ENCODE data around the gene PARD3. TPM values are rescaled to one million over a fixed set of nuclear protein-coding genes. Genes with fewer than 3 reads are reported as not detected.

Gene PARD3
- total and polyA plus RNA-seq, 2 donors (not counting 3 experiments of a cell fraction or from before 2014, with no cell fraction given) = 7.3 to 24.1 TPM

GRCh38 chr10:34288634-34289033 lies 526.5 kb downstream of the PARD3 start:
- Histone ChIP-seq H3K4me3 (replicated peaks in 1 of 3; ENCODE audit: insufficient read depth in 1 of 3, low read depth in 1 of 3, low read length in 3 of 3) (no peak overlapping the region), H3K9me1 (replicated peaks; ENCODE audit: control insufficient read depth, extremely low read depth, insufficient read depth, low read length) (no peaks in the 10 kb centered on the region), H3K4me1 (ENCODE audit: control insufficient read depth, extremely low read depth, insufficient read depth, low read length) (peaks cover 10% of the 10 kb centered on the region), H3K27ac (ENCODE audit: insufficient read depth, low read depth, low read length) (no peak overlapping the region), H3K27me3 (ENCODE audit: control insufficient read depth in 2 of 2, insufficient read depth in 2 of 2, low read length in 2 of 2) (no peaks in the 10 kb centered on the region), H2AFZ (ENCODE audit: low read depth, low read length) (no peak overlapping the region), H3K36me3 (ENCODE audit: control insufficient read depth in 2 of 2, extremely low read depth in 1 of 2, insufficient read depth in 2 of 2, low read length in 2 of 2) (no peaks in the 10 kb centered on the region), H3K9me3 (replicated peaks; ENCODE audit: control insufficient read depth, insufficient read depth, low read length) (no peaks in the 10 kb centered on the region), H3K4me2 (ENCODE audit: insufficient read depth, low read length) (no peak overlapping the region), H3K9ac (replicated peaks; ENCODE audit: extremely low read depth, insufficient read depth, low read length) (no peak overlapping the region), H4K20me1 (replicated peaks; ENCODE audit: control insufficient read depth, extremely low read depth, insufficient read depth, low read length) (no peaks in the 10 kb centered on the region), H3K79me2 (ENCODE audit: control insufficient read depth, insufficient read depth, low read length) (no peaks in the 10 kb centered on the region)
- DNase-seq (ENCODE audit: low read depth, low spot score) = no peak
- intact Hi-C loops (cut with micrococcal nuclease) = no loop called here
- no peak for FAIRE-seq
- no peak for TF ChIP-seq JUN (IDR thresholded peaks at IDR 0.05; ENCODE audit: borderline replicate concordance, insufficient read depth, insufficient read length, low read depth)
- BruUV-seq (replicated peaks) = no TSS peak
- dilution Hi-C loops (cut with MboI; ENCODE audit: extremely low pct_ligation_motif_present, low sequenced_read_pairs) = no loop called here
- ChIA-PET CTCF (interaction anchor here (1.0 to 1.6 kb wide), 2 partner anchors 8 to 9 kb away, joined by 3 read pairs; no protein-coding TSS in a partner anchor), POLR2A (no interaction called here)

GRCh38 chr10:34286136-34286739 lies 528.9 kb downstream of the PARD3 start:
- H3K27me3 ChIP-seq (ENCODE audit: control insufficient read depth in 2 of 2, insufficient read depth in 2 of 2, low read length in 2 of 2) = no peaks in the 10 kb centered on the region
- no peaks in the 10 kb centered on the region for H4K20me1 ChIP-seq (replicated peaks; ENCODE audit: control insufficient read depth, extremely low read depth, insufficient read depth, low read length)
- H3K9ac ChIP-seq (replicated peaks; ENCODE audit: extremely low read depth, insufficient read depth, low read length) = no peak overlapping the region
- CTCF ChIA-PET = no interaction called here
- no peak for FAIRE-seq
- H3K4me3 ChIP-seq (replicated peaks in 1 of 3; ENCODE audit: insufficient read depth in 1 of 3, low read depth in 1 of 3, low read length in 3 of 3) = no peak overlapping the region
- no peaks in the 10 kb centered on the region for H3K9me3 ChIP-seq (replicated peaks; ENCODE audit: control insufficient read depth, insufficient read depth, low read length)
- POLR2A ChIA-PET = no interaction called here
- no peaks in the 10 kb centered on the region for H3K36me3 ChIP-seq (ENCODE audit: control insufficient read depth in 2 of 2, extremely low read depth in 1 of 2, insufficient read depth in 2 of 2, low read length in 2 of 2)
- intact Hi-C loops (cut with micrococcal nuclease) (no loop called here), dilution Hi-C loops (cut with MboI; ENCODE audit: extremely low pct_ligation_motif_present, low sequenced_read_pairs) (no loop called here)
- no peak overlapping the region for H3K27ac ChIP-seq (ENCODE audit: insufficient read depth, low read depth, low read length)
- no TSS peak for BruUV-seq (replicated peaks)
- no peak for DNase-seq (ENCODE audit: low read depth, low spot score)
- H3K79me2 ChIP-seq (ENCODE audit: control insufficient read depth, insufficient read depth, low read length) = no peaks in the 10 kb centered on the region
- TF ChIP-seq JUN (IDR thresholded peaks at IDR 0.05; ENCODE audit: borderline replicate concordance, insufficient read depth, insufficient read length, low read depth) (no peak), MYC (IDR thresholded peaks at IDR 0.05; ENCODE audit: low read depth, low read length) (no peak), MAX (IDR thresholded peaks at IDR 0.05; ENCODE audit: insufficient read depth, insufficient read length) (no peak), GATA2 (IDR thresholded peaks at IDR 0.05; ENCODE audit: insufficient read depth, insufficient read length, low read depth, low read length) (no peak), EZH2 (IDR thresholded peaks at IDR 0.05; ENCODE audit: borderline replicate concordance, low read depth, low read length, severe bottlenecking) (no peak), FOS (IDR thresholded peaks at IDR 0.05; ENCODE audit: borderline replicate concordance, insufficient read depth, low read length) (no peak), POLR2AphosphoS5 (IDR thresholded peaks at IDR 0.05; ENCODE audit: insufficient read depth, low read depth, low read length) (no peak), POLR2A (IDR thresholded peaks at IDR 0.05; ENCODE audit: low read depth, low read length) (no peak)
- TF ChIP-seq, protein P1, sequence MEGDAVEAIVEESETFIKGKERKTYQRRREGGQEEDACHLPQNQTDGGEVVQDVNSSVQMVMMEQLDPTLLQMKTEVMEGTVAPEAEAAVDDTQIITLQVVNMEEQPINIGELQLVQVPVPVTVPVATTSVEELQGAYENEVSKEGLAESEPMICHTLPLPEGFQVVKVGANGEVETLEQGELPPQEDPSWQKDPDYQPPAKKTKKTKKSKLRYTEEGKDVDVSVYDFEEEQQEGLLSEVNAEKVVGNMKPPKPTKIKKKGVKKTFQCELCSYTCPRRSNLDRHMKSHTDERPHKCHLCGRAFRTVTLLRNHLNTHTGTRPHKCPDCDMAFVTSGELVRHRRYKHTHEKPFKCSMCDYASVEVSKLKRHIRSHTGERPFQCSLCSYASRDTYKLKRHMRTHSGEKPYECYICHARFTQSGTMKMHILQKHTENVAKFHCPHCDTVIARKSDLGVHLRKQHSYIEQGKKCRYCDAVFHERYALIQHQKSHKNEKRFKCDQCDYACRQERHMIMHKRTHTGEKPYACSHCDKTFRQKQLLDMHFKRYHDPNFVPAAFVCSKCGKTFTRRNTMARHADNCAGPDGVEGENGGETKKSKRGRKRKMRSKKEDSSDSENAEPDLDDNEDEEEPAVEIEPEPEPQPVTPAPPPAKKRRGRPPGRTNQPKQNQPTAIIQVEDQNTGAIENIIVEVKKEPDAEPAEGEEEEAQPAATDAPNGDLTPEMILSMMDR (IDR thresholded peaks at IDR 0.05; ENCODE audit: extremely low read depth in 1 of 2, insufficient read depth in 1 of 2, low read depth in 1 of 2, low read length in 2 of 2) = no peak
- H2AFZ ChIP-seq (ENCODE audit: low read depth, low read length) = no peak overlapping the region
- H3K9me1 ChIP-seq (replicated peaks; ENCODE audit: control insufficient read depth, extremely low read depth, insufficient read depth, low read length) = no peaks in the 10 kb centered on the region
- no peak overlapping the region for H3K4me2 ChIP-seq (ENCODE audit: insufficient read depth, low read length)
- H3K4me1 ChIP-seq (ENCODE audit: control insufficient read depth, extremely low read depth, insufficient read depth, low read length) = peaks cover 13% of the 10 kb centered on the region
